Astrocyte of the spinal cord (primary cell): ENCODE results near the gene NLGN1.

Experiments used
- DNase-seq: peaks from one replicate; pipeline ENCODE4 v3.0.0; 2011; ENCODE audit warnings: low read depth, low spot score
- H3K4me3 ChIP-seq: 2 replicates; pipeline ENCODE4 v1.5.1; 2011; ENCODE audit warnings: low read depth, mild to moderate bottlenecking, low read length, moderate library complexity
- CTCF ChIP-seq: IDR thresholded peaks from 2 replicates; pipeline ENCODE4 v1.5.1; 2012; ENCODE audit warnings: low read depth, mild to moderate bottlenecking, low read length, inconsistent platforms
- in situ Hi-C: cut with HindIII; loops from 2 replicates; pipeline ENCODE4 v1.10.0; 2017; ENCODE audit warnings: low sequenced_read_pairs

Gene NLGN1

GRCh38 chr3:174002543-174002942 lies 605.0 kb downstream of the NLGN1 start:
- no peak overlapping the region for H3K4me3 ChIP-seq
- peak; percentile 19 for DNase-seq
- TF ChIP-seq CTCF: peak; percentile 29
- in situ Hi-C loops: no loop called here

- in situ Hi-C loops: no loop called here
- no peak for DNase-seq
- H3K4me3 ChIP-seq: no peak overlapping the region
- TF ChIP-seq CTCF: no peak
Observed at GRCh38 chr3:174010907-174011306, 613.4 kb downstream of the NLGN1 start.

- no peak for TF ChIP-seq CTCF
- no peak overlapping the region for H3K4me3 ChIP-seq
- in situ Hi-C loops: no loop called here
- DNase-seq: peak; percentile 80
Observed at GRCh38 chr3:174016186-174016585, 618.6 kb downstream of the NLGN1 start.

GRCh38 chr3:174020156-174020555 lies 622.6 kb downstream of the NLGN1 start:
- no peak for DNase-seq
- no peak for TF ChIP-seq CTCF
- in situ Hi-C loops: no loop called here
- no peak overlapping the region for H3K4me3 ChIP-seq

GRCh38 chr3:174023421-174023820 lies 625.9 kb downstream of the NLGN1 start:
- no peak for TF ChIP-seq CTCF
- in situ Hi-C loops: no loop called here
- no peak overlapping the region for H3K4me3 ChIP-seq
- DNase-seq: peak; percentile 36

- in situ Hi-C loops: no loop called here
- DNase-seq: no peak
- no peak overlapping the region for H3K4me3 ChIP-seq
- TF ChIP-seq CTCF: no peak
Observed at GRCh38 chr3:174028673-174029072, 631.1 kb downstream of the NLGN1 start.

- DNase-seq: no peak
- no peak for TF ChIP-seq CTCF
- in situ Hi-C loops: no loop called here
- H3K4me3 ChIP-seq: no peak overlapping the region
Observed at GRCh38 chr3:174035328-174035886, 637.9 kb downstream of the NLGN1 start.
